ENCODE results near the gene APEX1. TPM values are rescaled to one million over a fixed set of nuclear protein-coding genes. Genes with fewer than 3 reads are reported as not detected.

The APEX1 gene
- total and polyA plus RNA-seq, 2 of the 8 experiments (the other 6 are each of a cell fraction or from before 2014, with no cell fraction given), result 384 to 700 TPM

DNA sequence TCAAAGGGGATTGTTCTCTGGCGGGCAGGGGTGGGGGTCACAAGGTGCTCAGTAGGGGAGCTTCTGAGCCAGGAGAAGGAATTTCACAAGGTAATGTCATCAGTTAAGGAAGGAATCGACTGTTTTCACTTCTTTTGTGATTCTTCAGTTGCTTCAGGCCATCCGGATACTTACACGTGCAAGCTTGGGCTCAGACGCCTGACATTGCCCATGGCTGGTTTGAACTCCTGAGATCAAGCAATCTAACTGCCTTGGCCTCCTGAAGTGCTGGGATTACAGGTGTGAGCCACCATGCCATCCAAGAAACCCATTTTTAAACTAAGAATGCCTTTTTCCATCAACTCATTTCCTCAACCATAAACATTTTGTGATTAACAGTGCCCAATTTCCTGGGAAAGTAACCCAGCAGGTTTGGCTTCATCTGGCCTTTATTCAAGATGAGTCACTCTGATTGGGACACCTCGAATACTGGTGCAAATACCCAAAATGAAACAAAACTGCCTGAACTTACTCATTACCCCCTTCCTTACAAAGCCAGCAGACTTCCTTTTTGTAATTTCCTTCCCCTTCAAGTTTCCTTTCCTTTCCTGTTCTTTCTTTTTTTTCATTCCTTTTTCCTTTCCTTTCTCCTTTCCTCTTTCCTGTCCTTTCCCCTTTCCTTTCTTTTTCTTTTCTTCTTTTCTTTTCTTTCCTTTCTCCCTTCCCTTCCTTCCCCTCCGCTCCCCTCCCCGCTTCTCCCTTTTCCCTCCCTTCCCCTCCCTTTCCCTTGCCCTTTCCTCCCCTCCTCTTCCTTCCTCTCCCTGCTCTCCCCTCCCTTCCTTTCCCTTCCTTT, 40.1 kb downstream of the APEX1 start:
- Histone ChIP-seq H3K79me1 (ENCODE audit: low read depth, low read length) (no peaks in the 10 kb centered on the region), H3K4me1 (replicated peaks in 1 of 4; ENCODE audit: control insufficient read depth in 3 of 4, insufficient read depth in 4 of 4, low read length in 3 of 4) (peaks cover 0 to 8% (median 3%) of the 10 kb centered on the region in 4 experiments; a peak in 6 of 7 replicates), H3K27me3 (replicated peaks in 1 of 4; ENCODE audit: control insufficient read depth in 3 of 4, extremely low read depth in 1 of 4, insufficient read depth in 3 of 4, low read length in 3 of 4) (no peaks in the 10 kb centered on the region), H4K20me1 (replicated peaks in 1 of 2; ENCODE audit: control insufficient read depth in 1 of 2, insufficient read depth in 2 of 2, low read length in 2 of 2) (no peaks in the 10 kb centered on the region), H3K23ac (ENCODE audit: insufficient read length) (no peak overlapping the region), H2BK20ac (ENCODE audit: low read length) (peak overlapping the region; percentile 6; the same call in 1 of the 2 replicates), H2AK5ac (ENCODE audit: low read depth, low read length) (no peak overlapping the region), H2BK15ac (ENCODE audit: low read length) (0 out of 2 replicates have a peak overlapping the region, but pooled peaks have one; percentile 41), H2BK12ac (ENCODE audit: low read depth, low read length) (peak overlapping the region; percentile 22; the same call in 1 of the 2 replicates), H3K9me3 (ENCODE audit: insufficient read depth in 2 of 2, low read depth in 1 of 2, low read length in 1 of 2) (peaks cover 0 to 5% of the 10 kb centered on the region in 2 experiments; a peak in 2 of 4 replicates), H3K4ac (replicated peaks; ENCODE audit: insufficient read length, low read depth, low read length) (no peak overlapping the region), H3K4me2 (ENCODE audit: insufficient read depth in 1 of 2, low read depth in 2 of 2, low read length in 2 of 2) (no peak overlapping the region), H3K79me2 (ENCODE audit: control insufficient read depth in 1 of 2, insufficient read depth in 2 of 2, low read length in 2 of 2) (no peaks in the 10 kb centered on the region), H3K9ac (replicated peaks in 1 of 4; ENCODE audit: extremely low read depth in 1 of 4, low read depth in 3 of 4, low read length in 3 of 4) (no peak overlapping the region), H2BK120ac (replicated peaks; ENCODE audit: low read depth, low read length) (no peak overlapping the region), H3K36me3 (ENCODE audit: control insufficient read depth in 2 of 4, insufficient read depth in 4 of 4, low read length in 3 of 4) (no peaks in the 10 kb centered on the region), H4K8ac (ENCODE audit: extremely low read depth, insufficient read depth, low read length) (no peak overlapping the region), H2AFZ (ENCODE audit: low read length) (no peak overlapping the region), H3K27ac (ENCODE audit: low read depth, low read length) (no peak overlapping the region), H3K23me2 (ENCODE audit: low read depth, low read length) (no peaks in the 10 kb centered on the region), H4K91ac (replicated peaks; ENCODE audit: insufficient read length, low read length) (no peak overlapping the region), H2BK5ac (ENCODE audit: low read depth, low read length) (no peak overlapping the region; the same call in 1 of the 2 replicates), H3K56ac (replicated peaks; ENCODE audit: insufficient read length, low read depth, low read length) (no peak overlapping the region), H3K4me3 (ENCODE audit: extremely low read depth in 1 of 4, insufficient read depth in 2 of 4, low read depth in 3 of 4, low read length in 4 of 4) (no peak overlapping the region), H3K18ac (ENCODE audit: extremely low read depth, low read length) (no peak overlapping the region), H3K14ac (ENCODE audit: insufficient read length) (no peak overlapping the region), H4K5ac (ENCODE audit: insufficient read length, low read depth, low read length) (no peak overlapping the region)
- TF ChIP-seq ZNF274 (IDR thresholded peaks at IDR 0.05; ENCODE audit: borderline replicate concordance, extremely low read depth, low read length), result no peak
- TF ChIP-seq TBP (IDR thresholded peaks at IDR 0.05; ENCODE audit: low read depth, low read length), result no peak
- TF ChIP-seq CBX8 (IDR thresholded peaks at IDR 0.05; ENCODE audit: borderline replicate concordance, low read depth, low read length), result no peak
- TF ChIP-seq TEAD4 (IDR thresholded peaks at IDR 0.05; ENCODE audit: low read depth, low read length), result no peak
- TF ChIP-seq SIX5 (IDR thresholded peaks at IDR 0.05; ENCODE audit: low read depth, low read length), result no peak
- no peak for TF ChIP-seq SIRT6 (IDR thresholded peaks at IDR 0.05; ENCODE audit: low read length)
- no peak for TF ChIP-seq KDM4A (IDR thresholded peaks at IDR 0.05; ENCODE audit: low read depth, low read length, severe bottlenecking)
- ChIA-PET CTCF (ENCODE audit: partially characterized antibody) (no interaction called here), POLR2A (ENCODE audit: partially characterized antibody) (interaction anchor here (0.8 to 1.5 kb wide), 2 partner anchors 25 to 40 kb away, joined by 3 to 4 read pairs; partner anchors contain the start of genes APEX1 and OSGEP)
- FAIRE-seq (no peak), DNase-seq (ENCODE audit: low read depth in 1 of 2, low spot score in 2 of 2) (no peak)
- 66% methylated on average over 8 of the region's 8 CpGs; no CpG with 5 or more reads in 1 of the 2 experiments for WGBS, 2 experiments (ENCODE audit: extremely low coverage in 1 of 2, insufficient coverage in 1 of 2, insufficient read length in 1 of 2, insufficient replicate concordance in 2 of 2, low coverage in 1 of 2, low lambda C conversion rate in 2 of 2, missing lambda C conversion rate in 1 of 2)
